SHP77 treated with DMSO at 0.1 percent for 48 hours (cell line): Measurements from ENCODE around the gene HLCS.

Source experiments
- DNase-seq: peaks from one replicate; lab custom pipeline; 2025; lab: John Stamatoyannopoulos, UW

HLCS gene

GRCh38 chr21:36701756-36702621, 264.5 kb downstream of the HLCS start:
- DNase-seq: no peak

GRCh38 chr21:36700971-36701755, 265.3 kb downstream of the HLCS start:
- DNase-seq: no peak
